ENCODE data around the gene KRTAP10-1.

KRTAP10-1 gene

GRCh38 chr21:44547656-44548331, 7.8 kb upstream of the KRTAP10-1 start:
- no peak for DNase-seq

GRCh38 chr21:44544566-44544965, 4.6 kb upstream of the KRTAP10-1 start:
- no peak for DNase-seq

DNA sequence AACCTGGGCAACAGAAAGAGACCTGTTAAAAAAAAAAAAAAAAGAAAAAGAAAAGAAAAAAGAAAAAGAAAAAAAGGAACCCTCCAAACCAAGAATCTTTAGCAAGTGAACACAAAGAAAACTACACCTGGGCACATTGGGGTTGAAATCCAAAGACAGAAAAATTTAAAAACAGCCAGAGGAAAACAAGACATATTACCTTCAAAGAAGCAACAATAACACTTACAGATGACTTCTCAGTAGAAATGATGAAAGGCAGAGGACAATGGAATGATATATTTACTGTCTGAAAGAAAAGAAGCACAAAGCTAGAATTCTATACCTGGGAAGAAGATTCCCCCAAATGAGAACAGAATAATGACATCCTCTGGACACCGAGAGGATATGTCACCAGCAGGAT, 2.7 kb upstream of the KRTAP10-1 start:
- no peak for DNase-seq

DNA sequence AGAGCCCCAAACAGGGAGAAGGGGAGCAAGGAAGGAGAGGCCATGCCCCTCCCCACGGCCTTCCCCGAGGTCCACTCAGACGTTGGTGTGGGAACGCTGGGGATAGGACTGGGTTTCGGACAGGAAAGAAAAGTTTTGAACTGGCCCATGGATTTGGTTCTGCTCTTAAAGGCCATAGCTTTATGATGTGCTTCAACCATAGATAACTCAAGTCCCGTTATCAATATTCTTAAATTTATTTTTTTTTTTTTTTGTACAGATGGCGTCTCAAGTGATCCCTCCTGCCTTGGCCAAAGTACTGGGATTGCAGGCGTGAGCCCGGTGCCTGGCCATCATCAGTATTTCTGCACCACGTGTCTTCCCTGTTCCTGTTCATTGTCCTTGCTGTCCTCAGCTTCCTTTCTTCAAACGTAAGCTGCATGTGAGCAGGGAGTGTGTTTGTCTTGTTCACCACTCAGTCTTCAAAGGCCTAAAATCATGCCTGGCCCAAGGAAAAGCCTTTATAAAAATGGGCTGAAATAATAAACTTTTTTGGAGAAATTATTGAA, 820 bp upstream of the KRTAP10-1 start:
- no peak for DNase-seq

GRCh38 chr21:44539046-44539445, 949 bp downstream of the KRTAP10-1 start:
- no peak for DNase-seq

GRCh38 chr21:44537930-44538911, 1.8 kb downstream of the KRTAP10-1 start:
- DNase-seq: no peak

GRCh38 chr21:44535963-44536362, 4.0 kb downstream of the KRTAP10-1 start:
- no peak for DNase-seq

GRCh38 chr21:44534688-44535087, 5.3 kb downstream of the KRTAP10-1 start:
- DNase-seq: no peak

DNA sequence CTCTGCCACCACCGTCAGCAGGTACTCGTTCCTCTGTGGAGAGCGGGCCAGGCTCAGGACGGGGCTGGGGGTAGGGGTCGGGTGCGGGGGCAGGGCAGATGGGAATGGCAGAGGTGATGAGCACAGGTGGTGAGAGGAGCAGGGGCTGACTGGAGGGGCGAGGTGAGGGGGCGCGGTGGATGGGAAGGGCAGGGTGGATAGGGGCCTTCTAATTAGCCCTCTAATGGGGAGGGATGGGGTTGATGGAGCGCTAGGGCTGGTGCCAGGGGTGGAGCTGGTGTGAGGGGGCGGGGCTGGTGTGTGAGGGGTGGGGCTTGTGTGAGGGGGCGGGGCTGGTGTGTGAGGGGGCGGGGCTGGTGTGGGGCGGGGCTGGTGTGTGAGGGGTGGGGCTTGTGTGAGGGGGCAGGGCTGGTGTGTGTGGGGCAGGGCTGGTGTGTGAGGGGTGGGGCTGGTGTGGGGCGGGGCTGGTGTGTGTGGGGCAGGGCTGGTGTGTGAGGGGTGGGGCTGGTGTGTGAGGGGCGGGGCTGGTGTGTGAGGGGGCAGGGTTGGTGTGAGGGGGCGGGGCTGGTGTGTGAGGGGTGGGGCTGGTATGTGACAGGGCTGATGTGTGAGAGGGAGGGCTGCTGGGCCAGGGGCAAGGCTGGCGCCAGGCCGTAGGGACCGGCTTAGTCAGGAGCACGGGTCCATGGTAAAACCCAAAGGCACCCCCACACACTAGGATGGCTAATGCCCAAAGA, 5.9 kb downstream of the KRTAP10-1 start:
- no peak for DNase-seq

DNA sequence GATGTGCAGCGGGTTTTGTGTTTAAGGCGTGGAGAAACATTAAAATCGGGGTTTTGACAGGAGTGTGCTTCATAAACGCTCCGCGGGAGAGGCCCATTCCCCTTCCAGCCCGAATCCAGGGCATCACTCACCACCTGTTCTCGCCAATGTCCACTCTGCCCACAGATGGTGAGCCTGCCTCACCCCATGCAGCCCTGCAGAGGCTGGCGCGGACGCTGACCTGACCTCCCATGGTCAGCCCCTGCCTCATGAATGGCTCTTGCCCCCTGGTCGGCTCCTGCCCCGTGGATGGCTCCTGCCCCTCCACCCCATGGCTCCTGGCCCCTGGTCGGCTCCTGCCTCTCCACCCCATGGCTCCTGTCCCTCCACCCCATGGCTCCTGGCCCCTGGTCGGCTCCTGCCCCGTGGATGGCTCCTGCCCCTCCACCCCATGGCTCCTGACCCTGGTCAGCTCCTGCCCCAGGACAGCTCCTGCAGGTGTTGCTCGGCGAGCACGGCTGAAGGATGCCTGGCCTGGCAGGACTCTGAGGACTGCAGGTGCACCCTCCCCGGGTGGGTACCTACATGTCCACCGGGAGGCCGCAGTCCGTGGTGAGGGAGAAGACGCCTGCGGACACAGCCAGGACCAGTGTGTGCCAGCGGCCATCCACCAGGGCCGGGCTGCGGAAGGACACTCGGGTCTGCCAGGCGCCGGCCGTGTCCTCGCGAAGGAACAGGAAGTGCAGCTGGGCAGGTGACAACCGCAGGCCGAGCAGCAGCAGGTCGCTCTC, 6.7 kb downstream of the KRTAP10-1 start:
- no peak for DNase-seq

DNA sequence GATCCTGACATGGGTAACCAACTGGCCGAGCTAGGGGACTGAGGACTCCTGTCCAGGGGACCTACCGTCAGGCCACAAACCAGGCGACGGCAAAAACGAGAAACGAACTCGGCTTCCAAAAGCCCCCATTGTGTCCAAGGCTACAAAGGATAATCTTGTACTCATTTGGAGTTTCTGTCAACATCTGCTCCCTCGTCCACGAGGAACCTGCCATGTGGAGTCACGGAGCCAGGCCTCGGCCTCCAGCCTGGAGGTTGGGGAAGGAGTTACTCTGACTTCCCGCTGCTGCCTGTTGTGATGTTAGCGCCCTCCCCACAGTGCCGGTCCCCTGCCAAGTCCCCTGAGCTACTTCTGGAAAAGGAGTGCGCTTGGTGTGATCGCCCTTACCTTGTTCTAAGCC, 7.3 kb downstream of the KRTAP10-1 start:
- DNase-seq: no peak

- DNase-seq: no peak
Observed at GRCh38 chr21:44531606-44532564, 8.1 kb downstream of the KRTAP10-1 start.

GRCh38 chr21:44530903-44531605, 8.9 kb downstream of the KRTAP10-1 start:
- DNase-seq: no peak

GRCh38 chr21:44530221-44530902, 9.6 kb downstream of the KRTAP10-1 start:
- DNase-seq: no peak

DNA sequence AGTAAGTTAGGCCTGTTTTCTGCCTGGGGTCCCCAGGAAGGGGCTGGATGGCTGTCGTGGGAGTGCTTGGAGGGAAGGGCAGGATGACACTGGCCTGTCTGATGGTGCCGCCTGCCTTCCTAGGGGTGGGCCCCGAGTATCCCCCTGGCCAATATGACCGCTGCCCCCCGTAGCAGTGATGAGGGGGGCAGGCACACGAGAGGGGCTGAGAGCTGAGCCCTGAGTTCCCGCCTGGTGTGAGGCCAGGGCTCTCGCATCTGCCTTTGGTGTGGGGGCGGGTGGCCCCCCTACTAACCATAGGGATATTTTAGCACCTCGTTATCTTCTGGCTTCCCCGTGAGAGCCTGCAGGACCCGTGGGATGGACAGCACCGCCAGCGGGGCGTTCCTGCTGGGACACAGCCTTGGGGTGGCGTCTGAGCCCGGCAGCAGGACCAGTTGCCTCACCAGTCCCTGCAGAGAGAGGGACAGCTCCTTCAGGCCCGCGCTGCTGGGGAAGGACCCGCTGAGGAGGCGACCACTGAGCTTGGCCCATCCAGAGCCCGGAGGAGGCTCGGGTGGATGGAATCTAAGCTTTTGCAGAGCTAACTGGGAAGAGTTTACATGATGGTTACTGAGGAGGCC, 10.4 kb downstream of the KRTAP10-1 start:
- DNase-seq: no peak

GRCh38 chr21:44529011-44529421, 11.0 kb downstream of the KRTAP10-1 start:
- no peak for DNase-seq

- no peak for DNase-seq
Observed at GRCh38 chr21:44528634-44528995, 11.4 kb downstream of the KRTAP10-1 start.

- no peak for DNase-seq
Observed at GRCh38 chr21:44527983-44528633, 11.9 kb downstream of the KRTAP10-1 start.

Data from DMS153 (cell line).